OCI-LY1 (cell line): Measurements from ENCODE around the gene TARS3.

Experiments
- H2AFZ ChIP-seq: fragments of 200-600 bp; sonication (generic), shearing (Covaris generic); 2 replicates; pipeline ENCODE4 v1.6.0; 2014; ENCODE audit warnings: antibody characterized with exemption, mild to moderate bottlenecking, low read length
- H3F3A ChIP-seq: fragments of 200-600 bp; sonication (generic), shearing (Covaris generic); 2 replicates; pipeline ENCODE4 v1.6.0; 2014; ENCODE audit warnings: mild to moderate bottlenecking, antibody characterized with exemption, low read length, moderate library complexity; ENCODE audit not compliant: insufficient read depth
- H3K27ac ChIP-seq: fragments of 200-600 bp; sonication (generic); 2 replicates; pipeline ENCODE4 v1.5.1; 2014; ENCODE audit warnings: low read length, mixed run types, mild to moderate bottlenecking, low read depth; ENCODE audit not compliant: poor library complexity, severe bottlenecking
- H3K27me3 ChIP-seq: fragments of 200-600 bp; sonication (generic); 2 replicates; pipeline ENCODE4 v1.6.0; 2014; ENCODE audit warnings: antibody characterized with exemption, mild to moderate bottlenecking, low read length, moderate library complexity; ENCODE audit not compliant: insufficient read depth
- H3K36me3 ChIP-seq: fragments of 200-600 bp; sonication (generic); 2 replicates; pipeline ENCODE4 v1.6.1; 2014; ENCODE audit warnings: mild to moderate bottlenecking, antibody characterized with exemption, low read length, moderate library complexity, mixed read lengths; ENCODE audit not compliant: insufficient read depth
- H3K4me1 ChIP-seq: fragments of 200-600 bp; sonication (generic); 2 replicates; pipeline ENCODE4 v1.5.1; 2014; ENCODE audit warnings: mild to moderate bottlenecking, low read length, moderate library complexity; ENCODE audit not compliant: insufficient read depth, severe bottlenecking
- H3K4me2 ChIP-seq: fragments of 200-600 bp; sonication (generic), shearing (Covaris generic); 2 replicates; pipeline ENCODE4 v1.6.1; 2014; ENCODE audit warnings: low read length
- H3K4me3 ChIP-seq: fragments of 200-600 bp; sonication (generic); 2 replicates; pipeline ENCODE4 v1.5.1; 2014; ENCODE audit warnings: low read length, low read depth, mild to moderate bottlenecking, mixed read lengths; ENCODE audit not compliant: poor library complexity, severe bottlenecking
- H3K79me2 ChIP-seq: fragments of 200-600 bp; shearing (Covaris generic); 2 replicates; pipeline ENCODE4 v1.6.1; 2016; ENCODE audit warnings: mixed run types, low read length, mixed read lengths; ENCODE audit not compliant: insufficient read depth
- H3K9ac ChIP-seq: fragments of 200-600 bp; sonication (generic), shearing (Covaris generic); 2 replicates; pipeline ENCODE4 v1.6.1; 2014; ENCODE audit warnings: mild to moderate bottlenecking, low read length, mixed read lengths
- H3K9me2 ChIP-seq: fragments of 200-600 bp; sonication (generic), shearing (Covaris generic); 2 replicates; pipeline ENCODE4 v1.6.1; 2014; ENCODE audit warnings: low read depth, mild to moderate bottlenecking, low read length, mixed read lengths
- H3K9me3 ChIP-seq: fragments of 200-600 bp; shearing (Covaris generic); 2 replicates; pipeline ENCODE4 v1.6.1; 2014; ENCODE audit warnings: low read length, mixed read lengths
- H4K20me1 ChIP-seq: fragments of 200-600 bp; sonication (generic), shearing (Covaris generic); 2 replicates; pipeline ENCODE4 v1.6.0; 2016; ENCODE audit warnings: mild to moderate bottlenecking, low read length; ENCODE audit not compliant: insufficient read depth
- CTCF ChIP-seq: fragments of 200-600 bp; sonication (generic), shearing (Covaris generic); IDR thresholded peaks from 2 replicates; pipeline ENCODE4 v1.5.1; 2017; ENCODE audit warnings: mild to moderate bottlenecking, antibody characterized with exemption, low read length, moderate library complexity, mixed read lengths
- EZH2 ChIP-seq: fragments of 200-600 bp; sonication (generic), shearing (Covaris generic); IDR thresholded peaks from 2 replicates; pipeline ENCODE4 v1.8.0; 2017; ENCODE audit warnings: borderline replicate concordance, mixed run types, mild to moderate bottlenecking, antibody characterized with exemption, low read length, moderate library complexity, mixed read lengths

The TARS3 gene

GRCh38 chr15:101698314-101698713 is 26.0 kb downstream of the TARS3 start:
- Histone ChIP-seq H3K4me2 (no peak overlapping the region), H3K9ac (no peak overlapping the region), H3K4me1 (no peaks in the 10 kb centered on the region), H3K9me2 (no peaks in the 10 kb centered on the region), H3F3A (no peaks in the 10 kb centered on the region), H3K79me2 (no peaks in the 10 kb centered on the region), H3K27ac (no peak overlapping the region), H4K20me1 (no peaks in the 10 kb centered on the region), H3K4me3 (no peak overlapping the region), H3K27me3 (no peaks in the 10 kb centered on the region), H3K9me3 (no peaks in the 10 kb centered on the region), H2AFZ (no peak overlapping the region), H3K36me3 (no peaks in the 10 kb centered on the region)
- TF ChIP-seq CTCF = no peak
- TF ChIP-seq EZH2 = no peak

- no peak overlapping the region for H3K9ac ChIP-seq
- no peaks in the 10 kb centered on the region for H3K4me1 ChIP-seq
- no peaks in the 10 kb centered on the region for H3K36me3 ChIP-seq
- no peaks in the 10 kb centered on the region for H3K27me3 ChIP-seq
- H2AFZ ChIP-seq = no peak overlapping the region
- H3K4me3 ChIP-seq = no peak overlapping the region
- no peaks in the 10 kb centered on the region for H3K9me3 ChIP-seq
- H3K4me2 ChIP-seq = no peak overlapping the region
- no peaks in the 10 kb centered on the region for H3K9me2 ChIP-seq
- TF ChIP-seq CTCF (no peak), EZH2 (no peak)
- no peaks in the 10 kb centered on the region for H3F3A ChIP-seq
- no peak overlapping the region for H3K27ac ChIP-seq
- no peaks in the 10 kb centered on the region for H3K79me2 ChIP-seq
- no peaks in the 10 kb centered on the region for H4K20me1 ChIP-seq
Measured at GRCh38 chr15:101697488-101697887, 26.8 kb downstream of the TARS3 start.

GRCh38 chr15:101696829-101697228 is 27.4 kb downstream of the TARS3 start:
- Histone ChIP-seq H3K9ac (no peak overlapping the region), H2AFZ (no peak overlapping the region)

More at GRCh38 chr15:101696829-101697228, 27.4 kb downstream of the TARS3 start:
- Histone ChIP-seq H4K20me1 (no peaks in the 10 kb centered on the region), H3K9me3 (no peaks in the 10 kb centered on the region), H3K27me3 (no peaks in the 10 kb centered on the region), H3K27ac (no peak overlapping the region), H3F3A (no peaks in the 10 kb centered on the region), H3K4me1 (no peaks in the 10 kb centered on the region), H3K4me2 (no peak overlapping the region), H3K79me2 (no peaks in the 10 kb centered on the region), H3K9me2 (no peaks in the 10 kb centered on the region), H3K4me3 (no peak overlapping the region), H3K36me3 (no peaks in the 10 kb centered on the region)
- TF ChIP-seq EZH2 (no peak), CTCF (no peak)
